ENCODE measurements around the gene LHX3.

DNA sequence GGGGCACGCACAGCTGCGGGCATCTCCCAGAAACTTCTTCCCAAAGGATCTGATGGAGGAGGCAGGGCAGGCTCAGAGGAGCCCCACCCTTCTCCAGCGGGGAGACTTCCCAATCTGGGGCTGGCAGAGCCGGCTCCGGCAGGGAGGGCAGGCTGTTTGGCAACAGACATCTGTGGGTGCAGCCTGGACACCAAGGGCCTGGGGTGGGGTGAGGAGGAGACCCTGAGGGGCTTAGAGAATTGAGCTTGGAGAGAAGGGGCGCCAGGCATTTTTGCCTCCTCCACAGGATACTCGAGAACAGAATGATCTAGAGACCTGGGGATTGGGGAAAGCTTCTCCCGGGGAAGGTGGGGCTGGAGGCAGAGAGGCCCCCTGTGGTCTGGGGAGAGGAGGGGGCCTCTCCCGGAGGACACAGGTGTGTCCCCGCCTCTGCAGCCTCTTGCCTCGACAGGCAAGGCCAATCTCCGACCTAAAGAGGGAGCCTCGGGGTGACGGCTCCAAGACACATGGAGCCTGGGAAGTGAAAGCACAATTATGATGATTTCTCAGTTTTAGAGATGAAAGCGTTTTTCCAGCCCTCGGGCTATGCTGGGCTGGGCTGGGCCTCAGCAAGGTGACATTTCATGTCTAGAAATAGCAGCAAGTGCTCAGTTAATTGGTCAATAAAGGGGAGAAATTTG is 8.4 kb downstream of the LHX3 start:
- TF ChIP-seq, protein P1, sequence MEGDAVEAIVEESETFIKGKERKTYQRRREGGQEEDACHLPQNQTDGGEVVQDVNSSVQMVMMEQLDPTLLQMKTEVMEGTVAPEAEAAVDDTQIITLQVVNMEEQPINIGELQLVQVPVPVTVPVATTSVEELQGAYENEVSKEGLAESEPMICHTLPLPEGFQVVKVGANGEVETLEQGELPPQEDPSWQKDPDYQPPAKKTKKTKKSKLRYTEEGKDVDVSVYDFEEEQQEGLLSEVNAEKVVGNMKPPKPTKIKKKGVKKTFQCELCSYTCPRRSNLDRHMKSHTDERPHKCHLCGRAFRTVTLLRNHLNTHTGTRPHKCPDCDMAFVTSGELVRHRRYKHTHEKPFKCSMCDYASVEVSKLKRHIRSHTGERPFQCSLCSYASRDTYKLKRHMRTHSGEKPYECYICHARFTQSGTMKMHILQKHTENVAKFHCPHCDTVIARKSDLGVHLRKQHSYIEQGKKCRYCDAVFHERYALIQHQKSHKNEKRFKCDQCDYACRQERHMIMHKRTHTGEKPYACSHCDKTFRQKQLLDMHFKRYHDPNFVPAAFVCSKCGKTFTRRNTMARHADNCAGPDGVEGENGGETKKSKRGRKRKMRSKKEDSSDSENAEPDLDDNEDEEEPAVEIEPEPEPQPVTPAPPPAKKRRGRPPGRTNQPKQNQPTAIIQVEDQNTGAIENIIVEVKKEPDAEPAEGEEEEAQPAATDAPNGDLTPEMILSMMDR (IDR thresholded peaks at IDR 0.05) = no peak
- no peak for TF ChIP-seq POLR2A (IDR thresholded peaks at IDR 0.05)
